PC-3 (cell line): ENCODE measurements around the gene VCAN.

Source experiments
- CTCF ChIP-seq: fragments of 300-600 bp; sonication (generic); conservative IDR thresholded peaks from 2 replicates; pipeline ENCODE4 v1.5.1; 2017; ENCODE audit warnings: antibody characterized with exemption, low read depth, mild to moderate bottlenecking, low read length
- EZH2phosphoT487 ChIP-seq: fragments of 300-600 bp; sonication (generic); IDR thresholded peaks from 2 replicates; pipeline ENCODE4 v1.6.1; 2018; ENCODE audit warnings: mild to moderate bottlenecking, antibody characterized with exemption, low read length, borderline replicate concordance

GRCh38 chr5:83492331-83492730 lies 20.8 kb downstream of the VCAN start:
- TF ChIP-seq CTCF (no peak), EZH2phosphoT487 (no peak)
